Measurements from ENCODE around the gene USF1. TPM values are rescaled to one million over a fixed set of nuclear protein-coding genes. Genes with fewer than 3 reads are reported as not detected.
"Not testable (repeated sequence)": the region's sequence is repeated elsewhere in the genome, so short reads cannot be mapped to it uniquely, and the experiment has no call there.

The USF1 gene
- polyA plus RNA-seq, 10 donors: 30.7 to 42.9 (median 34.0) TPM

- peak; percentile 37 to 60 (median 38) for DNase-seq
Measured at GRCh38 chr1:160993544-160994193, 52.1 kb downstream of the USF1 start.

GRCh38 chr1:160992036-160992435 lies 53.7 kb downstream of the USF1 start:
- not testable (repeated sequence) for DNase-seq

Other genes with a start within 250 kb of the USF1 start
- 1 to 10 TPM in 1 of 10 donors, under 1 TPM in 9; 0.04 to 5.1 (median 0.24) TPM for gene LY9, start 249.8 kb downstream of the USF1 start, polyA plus RNA-seq (ENCODE audit: insufficient read length in 10 of 10)
- gene CD244, start 183.1 kb downstream of the USF1 start, polyA plus RNA-seq (ENCODE audit: insufficient read length in 10 of 10): under 1 TPM; 0.07 to 0.62 (median 0.34) TPM
- under 1 TPM in 4 of 10 donors, not detected in 6; 0.13 to 0.48 (median 0.41) TPM for gene ITLN1, start 160.8 kb downstream of the USF1 start, polyA plus RNA-seq (ENCODE audit: insufficient read length in 10 of 10)
- under 1 TPM in 2 of 10 donors, not detected in 8; 0.24 TPM for gene ITLN2, start 91.2 kb downstream of the USF1 start, polyA plus RNA-seq (ENCODE audit: insufficient read length in 10 of 10)
- 10 to 100 TPM in 9 of 10 donors, 1 to 10 TPM in 1; 8.2 to 24.1 (median 16.4) TPM for gene F11R, start 24.8 kb downstream of the USF1 start, polyA plus RNA-seq (ENCODE audit: insufficient read length in 10 of 10)
- gene TSTD1, start 7.0 kb downstream of the USF1 start, polyA plus RNA-seq (ENCODE audit: insufficient read length in 10 of 10): 10 to 100 TPM; 21.1 to 31.3 (median 25.8) TPM
- 10 to 100 TPM in 1 of 10 donors, 1 to 10 TPM in 9; 2.1 to 12.3 (median 2.7) TPM for gene ARHGAP30, start 23.9 kb upstream of the USF1 start, polyA plus RNA-seq (ENCODE audit: insufficient read length in 10 of 10)
- gene NECTIN4, start 43.6 kb upstream of the USF1 start, polyA plus RNA-seq (ENCODE audit: insufficient read length in 10 of 10): 1 to 10 TPM in 2 of 10 donors, under 1 TPM in 5, not detected in 3; 0.11 to 8.0 (median 0.18) TPM
- gene KLHDC9, start 52.4 kb upstream of the USF1 start, polyA plus RNA-seq (ENCODE audit: insufficient read length in 10 of 10): 1 to 10 TPM in 4 of 10 donors, under 1 TPM in 6; 0.43 to 1.8 (median 0.89) TPM
- gene PFDN2, start 72.1 kb upstream of the USF1 start, polyA plus RNA-seq (ENCODE audit: insufficient read length in 10 of 10): 10 to 100 TPM; 52.6 to 81.9 (median 62.9) TPM
- 10 to 100 TPM; 25.5 to 33.3 (median 29.0) TPM for gene NIT1, start 72.1 kb upstream of the USF1 start, polyA plus RNA-seq (ENCODE audit: insufficient read length in 10 of 10)
- gene DEDD, start 86.7 kb upstream of the USF1 start, polyA plus RNA-seq (ENCODE audit: insufficient read length in 10 of 10): 10 to 100 TPM; 36.0 to 47.4 (median 44.5) TPM
- 100 to 1,000 TPM in 5 of 10 donors, 10 to 100 TPM in 5; 93.2 to 118 (median 101) TPM for gene UFC1, start 108.0 kb upstream of the USF1 start, polyA plus RNA-seq (ENCODE audit: insufficient read length in 10 of 10)
- 10 to 100 TPM; 24.5 to 33.2 (median 27.3) TPM for gene USP21, start 113.5 kb upstream of the USF1 start, polyA plus RNA-seq (ENCODE audit: insufficient read length in 10 of 10)
- gene PPOX, start 120.4 kb upstream of the USF1 start, polyA plus RNA-seq (ENCODE audit: insufficient read length in 10 of 10): 10 to 100 TPM; 15.2 to 29.1 (median 19.1) TPM
- 10 to 100 TPM; 18.2 to 29.4 (median 23.3) TPM for gene B4GALT3, start 131.5 kb upstream of the USF1 start, polyA plus RNA-seq (ENCODE audit: insufficient read length in 10 of 10)
- gene ADAMTS4, start 153.1 kb upstream of the USF1 start, polyA plus RNA-seq (ENCODE audit: insufficient read length in 10 of 10): 10 to 100 TPM in 8 of 10 donors, 1 to 10 TPM in 2; 6.8 to 23.6 (median 11.8) TPM
- gene NDUFS2, start 156.4 kb upstream of the USF1 start, polyA plus RNA-seq (ENCODE audit: insufficient read length in 10 of 10): 100 to 1,000 TPM; 115 to 160 (median 139) TPM
- gene FCER1G, start 169.3 kb upstream of the USF1 start, polyA plus RNA-seq (ENCODE audit: insufficient read length in 10 of 10): 10 to 100 TPM; 14.9 to 26.2 (median 19.6) TPM
- 10 to 100 TPM in 1 of 10 donors, 1 to 10 TPM in 1, under 1 TPM in 1, not detected in 7; 0.55 to 10.5 (median 2.2) TPM for gene APOA2, start 177.7 kb upstream of the USF1 start, polyA plus RNA-seq (ENCODE audit: insufficient read length in 10 of 10)
- 10 to 100 TPM in 3 of 10 donors, 1 to 10 TPM in 7; 8.7 to 11.3 (median 9.4) TPM for gene TOMM40L, start 180.1 kb upstream of the USF1 start, polyA plus RNA-seq (ENCODE audit: insufficient read length in 10 of 10)
- gene NR1I3, start 192.2 kb upstream of the USF1 start, polyA plus RNA-seq (ENCODE audit: insufficient read length in 10 of 10): 1 to 10 TPM in 3 of 10 donors, under 1 TPM in 7; 0.58 to 1.4 (median 0.75) TPM
- under 1 TPM; 0.19 to 0.63 (median 0.36) TPM for gene PCP4L1, start 212.8 kb upstream of the USF1 start, polyA plus RNA-seq (ENCODE audit: insufficient read length in 10 of 10)

All from muscle of back (tissue), 11 donors.